K562 treated with DMSO at 1 percent for 48 hours (cell line): ENCODE measurements around the gene TOMM6. TPM values are rescaled to one million over a fixed set of nuclear protein-coding genes. Genes with fewer than 3 reads are reported as not detected.

Experiments
- total RNA-seq: library from RNA; unstranded; fragments of 300-600 nt; gene quantifications from 2 replicates; pipeline ENCODE4 v1.2.3, GENCODE V29; 2022; ENCODE audit warnings: low replicate concordance; ENCODE audit errors: extremely low read depth

The TOMM6 gene
- not detected in 2 replicates for total RNA-seq

DNA sequence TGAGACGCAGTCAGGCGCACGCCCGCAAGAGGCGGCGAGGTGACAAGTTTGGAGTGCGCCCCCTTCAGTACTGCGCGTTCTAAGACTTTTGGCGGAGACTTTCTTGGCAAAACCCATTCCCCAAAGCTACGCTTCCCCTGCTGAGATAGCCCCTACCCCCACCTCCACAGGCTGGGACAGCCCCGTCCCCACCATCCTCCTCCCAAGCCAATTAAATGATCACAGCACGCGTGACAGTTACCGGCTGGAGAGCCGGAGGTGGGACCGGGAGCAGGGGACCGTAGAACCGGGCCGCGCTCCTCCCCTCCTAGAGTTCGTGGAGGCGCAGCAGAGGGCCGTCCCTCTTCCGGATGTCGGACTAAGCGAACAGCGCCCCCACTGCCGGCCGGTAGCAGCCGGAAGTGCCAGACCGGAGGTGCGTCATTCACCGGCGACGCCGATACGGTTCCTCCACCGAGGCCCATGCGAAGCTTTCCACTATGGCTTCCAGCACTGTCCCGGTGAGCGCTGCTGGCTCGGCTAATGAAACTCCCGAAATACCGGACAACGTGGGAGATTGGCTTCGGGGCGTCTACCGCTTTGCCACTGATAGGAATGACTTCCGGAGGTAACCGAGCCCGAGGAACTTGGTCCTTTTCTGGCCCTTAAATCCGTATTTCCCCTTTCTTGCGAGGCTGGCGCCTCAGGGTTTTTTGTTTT lies at the start of gene TOMM6:
TOMM6 (plus strand) TSS at position 476 of the 699 bp plus-strand sequence; CDS start at position 480, 4 bp downstream.

DNA sequence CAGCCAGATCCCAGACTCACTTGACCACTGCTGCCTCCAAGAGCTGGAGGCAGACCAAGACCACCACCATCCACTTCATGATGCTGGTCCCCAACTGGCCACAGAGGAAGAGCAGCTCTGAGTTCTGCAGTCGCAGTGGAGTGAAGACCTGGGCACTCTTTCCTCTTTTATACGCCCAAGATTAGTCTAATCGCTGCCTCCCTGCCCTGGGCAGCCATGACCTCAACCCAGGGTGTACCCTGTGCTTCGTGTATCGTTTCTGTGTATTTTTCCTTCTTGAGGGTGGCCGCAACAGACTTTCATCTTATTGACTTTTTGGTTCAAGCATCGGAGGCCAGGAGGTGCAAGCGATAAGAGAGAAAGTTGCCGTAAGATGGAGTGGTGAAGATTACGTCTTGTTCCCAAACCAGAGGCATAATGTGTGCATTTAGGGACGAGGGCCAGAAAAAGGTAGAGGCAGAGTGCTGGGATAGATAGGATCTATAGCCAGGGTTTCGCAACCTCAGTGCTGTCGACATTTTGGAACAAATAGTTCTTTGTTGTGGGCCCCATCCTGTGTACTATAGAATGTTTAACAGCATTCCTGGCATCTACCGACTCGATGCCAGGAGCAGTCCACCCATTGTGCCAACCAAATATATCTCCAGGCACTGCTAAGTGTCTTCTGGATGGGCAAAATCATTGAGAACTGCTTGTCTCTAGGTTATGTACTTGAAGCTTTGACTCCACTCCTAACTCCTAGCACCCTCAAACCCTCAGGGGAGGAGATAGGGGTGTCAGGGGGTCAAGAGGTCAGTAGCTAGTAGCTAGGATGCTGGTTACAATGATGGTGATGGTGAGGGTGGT lies 40.0 kb upstream of the TOMM6 start, which contains the start of gene PGC:
PGC (minus strand) TSS at position 142 of the 846 bp plus-strand sequence; CDS start at position 79, 63 bp downstream.

DNA sequence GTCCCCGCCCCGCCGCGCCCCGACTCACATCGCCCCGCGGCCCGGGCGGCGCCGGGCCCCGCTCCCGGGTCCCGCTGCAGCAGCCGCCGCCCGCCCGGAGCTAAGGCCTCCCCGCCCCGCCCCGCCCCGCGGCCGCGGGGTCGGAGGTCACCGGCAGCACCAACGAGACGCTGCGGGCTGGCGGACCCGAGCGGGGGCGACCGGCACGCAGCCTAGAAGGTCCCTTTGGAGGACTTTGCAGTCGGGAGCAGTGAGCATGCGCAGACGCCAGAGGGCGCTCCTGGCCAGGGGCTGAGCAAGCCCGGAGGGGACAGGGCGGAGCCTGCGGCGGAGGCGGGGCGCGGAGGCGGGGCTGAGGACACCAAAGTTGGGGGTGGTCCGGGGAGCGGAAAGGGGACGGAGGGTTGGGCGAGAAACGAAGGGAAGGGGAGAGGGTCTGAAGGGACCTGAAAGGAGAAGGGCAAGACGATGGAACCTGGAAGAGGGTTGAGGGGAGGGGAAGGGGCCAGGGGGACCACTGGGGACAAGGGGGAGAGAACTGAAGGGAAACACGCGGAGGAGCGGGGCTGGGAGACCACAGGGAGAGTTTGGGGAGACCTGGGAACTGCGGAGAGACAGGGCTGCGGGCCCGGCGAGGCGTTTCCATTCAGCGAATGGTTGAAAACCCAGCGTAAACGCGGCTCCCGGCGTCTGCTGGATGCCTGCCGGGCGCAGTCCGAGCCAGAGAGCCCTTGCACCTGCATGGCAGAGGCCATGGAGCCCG lies 7.5 kb upstream of the TOMM6 start, which contains the start of gene FRS3:
FRS3 (minus strand) TSS at position 113 of the 763 bp plus-strand sequence. CDS start 2,913 bp downstream, outside the sequence.

DNA sequence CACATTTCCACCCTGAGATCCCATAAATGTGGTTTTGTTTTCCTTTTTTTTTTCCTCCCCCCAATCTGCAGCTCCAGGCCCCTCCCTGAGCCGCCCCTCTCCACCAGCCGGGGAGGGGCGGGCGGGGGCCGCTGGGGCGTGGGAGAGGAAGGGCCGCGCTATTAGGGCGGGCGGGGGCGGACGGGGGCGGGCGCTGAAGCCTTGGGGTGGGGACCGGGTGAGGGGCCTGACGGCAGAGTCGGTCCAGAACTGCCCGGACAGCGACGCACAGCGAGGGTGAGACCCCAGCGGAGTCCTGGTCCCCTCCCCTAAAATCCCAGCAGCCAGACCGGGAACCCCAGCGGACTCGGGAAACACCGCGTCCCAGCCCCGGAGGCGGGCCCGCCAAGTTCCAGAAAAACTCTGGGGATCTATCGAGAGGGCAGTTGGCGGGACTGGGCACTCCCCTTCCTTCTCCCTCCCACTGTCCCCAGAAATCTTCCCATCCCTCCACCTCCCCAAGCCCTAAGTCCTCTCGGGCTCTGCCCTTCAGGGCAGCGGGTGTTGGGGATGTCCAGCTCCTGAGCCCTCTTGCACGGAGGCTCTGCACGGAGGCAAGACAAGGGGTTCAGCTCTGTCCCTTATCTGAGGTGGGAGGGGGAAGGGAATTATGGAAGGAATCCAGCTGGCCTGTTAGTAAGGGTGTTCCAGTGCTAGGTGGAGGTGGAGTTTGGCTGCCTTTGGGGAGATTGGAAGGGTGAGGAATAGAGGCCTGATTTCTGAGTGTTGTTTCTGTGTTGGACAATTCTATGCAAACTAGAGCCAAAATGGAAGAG lies 6.7 kb upstream of the TOMM6 start, which contains the start of gene PRICKLE4:
PRICKLE4 (plus strand) TSS at position 232 of the 815 bp plus-strand sequence. CDS start 2,692 bp downstream, outside the sequence.

Other genes with a start within 250 kb of the TOMM6 start
- not detected in 2 replicates for gene FOXP4, start 241.3 kb upstream of the TOMM6 start, total RNA-seq
- not detected in 2 replicates for gene MDFI, start 149.2 kb upstream of the TOMM6 start, total RNA-seq
- gene TFEB, start 52.1 kb upstream of the TOMM6 start, total RNA-seq, result not detected in 2 replicates
- gene PGC, start 40.3 kb upstream of the TOMM6 start, total RNA-seq, result not detected in 2 replicates
- gene FRS3, start 7.8 kb upstream of the TOMM6 start, total RNA-seq, result not detected in 2 replicates
- gene PRICKLE4, start 6.9 kb upstream of the TOMM6 start, total RNA-seq, result not detected in 2 replicates
- gene USP49, start 107.7 kb downstream of the TOMM6 start, total RNA-seq, result not detected in 2 replicates
- not detected in 2 replicates for gene MED20, start 133.4 kb downstream of the TOMM6 start, total RNA-seq
- gene BYSL, start 133.8 kb downstream of the TOMM6 start, total RNA-seq, result not detected in 2 replicates
- not detected in 2 replicates for gene CCND3, start 154.1 kb downstream of the TOMM6 start, total RNA-seq